ENCODE results near the gene TSPOAP1. TPM values are rescaled to one million over a fixed set of nuclear protein-coding genes. Genes with fewer than 3 reads are reported as not detected.
"Not testable (repeated sequence)": the region's sequence is repeated elsewhere in the genome, so short reads cannot be mapped to it uniquely, and the experiment has no call there.

Gene TSPOAP1
- total RNA-seq, 1 donor: 22.4 TPM

DNA sequence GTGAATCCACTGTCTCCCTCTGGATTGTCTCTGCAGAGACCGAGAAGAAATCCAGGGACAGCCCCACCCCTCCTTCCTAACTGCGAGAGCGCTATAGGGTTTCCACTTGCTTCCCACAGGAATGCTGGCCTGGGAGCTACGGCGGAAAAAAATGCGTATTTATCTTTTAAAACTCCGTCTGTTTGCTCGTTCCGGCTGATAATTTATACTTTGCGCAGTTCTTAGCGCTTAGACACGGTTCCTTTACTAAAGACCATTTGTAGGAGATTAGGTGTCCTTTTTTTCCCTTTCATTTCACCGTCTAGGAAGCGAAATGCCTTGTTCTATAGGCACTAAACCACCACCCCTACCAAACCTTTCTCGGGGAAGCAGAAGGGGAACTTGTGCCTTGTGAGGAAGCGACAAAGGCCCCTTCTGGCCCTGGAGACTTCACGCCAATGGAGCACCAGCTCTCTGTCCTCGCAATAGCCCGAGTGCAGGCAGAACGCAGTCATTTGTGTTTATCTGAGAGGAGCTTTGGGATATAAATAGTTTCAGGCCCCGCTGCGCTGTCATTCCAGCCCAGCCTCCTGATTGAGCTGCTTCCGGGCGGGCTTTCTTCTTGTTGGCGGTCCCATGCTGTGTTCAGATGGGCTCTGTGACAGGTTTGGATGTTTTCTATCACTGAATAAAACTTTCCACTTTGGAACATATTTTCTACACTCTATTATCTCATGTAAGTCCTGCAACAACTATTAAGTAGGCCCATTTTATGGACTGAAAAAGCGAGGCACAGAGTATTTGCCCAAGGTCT is 24.2 kb upstream of the TSPOAP1 start:
- Histone ChIP-seq H3K27me3 (ENCODE audit: insufficient read depth, low read length) (no peaks in the 10 kb centered on the region), H3K9me3 (ENCODE audit: low read depth, low read length) (no peaks in the 10 kb centered on the region), H3K4me1 (ENCODE audit: insufficient read depth, low read length) (peaks cover 34% of the 10 kb centered on the region), H3K4me3 (ENCODE audit: low read length) (peak overlapping the region; percentile 91)

DNA sequence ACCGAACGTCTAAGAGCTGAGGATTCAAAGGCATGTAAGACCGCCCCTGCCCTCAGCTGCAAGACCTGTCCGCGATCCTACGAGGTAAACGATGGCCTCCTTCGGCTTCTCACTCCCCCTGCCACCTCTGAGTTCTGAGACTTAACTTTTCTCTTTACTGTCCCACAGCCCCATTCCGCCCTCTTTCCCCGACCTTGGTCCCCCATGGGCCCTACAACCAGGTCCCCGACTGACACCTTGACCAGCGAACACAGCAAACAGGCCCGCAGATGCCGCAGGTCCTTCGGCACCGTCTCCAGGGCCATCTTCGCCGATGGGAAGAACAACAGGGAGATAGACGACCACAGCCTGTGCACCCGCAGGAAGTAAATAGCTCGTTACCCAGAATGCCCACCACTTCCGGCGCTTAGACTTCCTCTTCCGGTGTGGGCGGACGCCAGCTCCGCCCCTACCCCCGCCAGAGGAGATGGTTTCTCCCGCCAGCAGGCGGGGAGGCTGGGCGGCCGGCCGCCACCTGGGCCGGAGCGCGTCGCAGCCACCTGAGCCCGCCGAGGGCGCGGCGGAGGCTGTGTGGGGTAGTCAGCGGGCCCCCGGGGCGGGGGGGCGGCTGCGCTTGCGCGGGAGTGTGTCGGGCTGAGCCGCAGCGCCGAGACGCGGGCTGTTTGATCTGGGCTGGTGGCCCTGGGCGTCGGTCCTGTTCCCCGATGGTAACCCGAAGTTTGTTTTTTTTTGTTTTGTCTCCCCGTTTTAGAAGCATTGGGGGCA is 23.4 kb upstream of the TSPOAP1 start, which contains the start of gene SUPT4H1:
Gene SUPT4H1 (minus strand): TSS at position 371 of the 765 bp plus-strand sequence. CDS start 66 bp downstream, at position 305.
- H3K4me1 ChIP-seq (ENCODE audit: insufficient read depth, low read length): peaks cover 42% of the 10 kb centered on the region
- no peaks in the 10 kb centered on the region for H3K9me3 ChIP-seq (ENCODE audit: low read depth, low read length)
- no peaks in the 10 kb centered on the region for H3K27me3 ChIP-seq (ENCODE audit: insufficient read depth, low read length)
- H3K4me3 ChIP-seq (ENCODE audit: low read length): peak within 1 kb of the TSS; percentile 91

DNA sequence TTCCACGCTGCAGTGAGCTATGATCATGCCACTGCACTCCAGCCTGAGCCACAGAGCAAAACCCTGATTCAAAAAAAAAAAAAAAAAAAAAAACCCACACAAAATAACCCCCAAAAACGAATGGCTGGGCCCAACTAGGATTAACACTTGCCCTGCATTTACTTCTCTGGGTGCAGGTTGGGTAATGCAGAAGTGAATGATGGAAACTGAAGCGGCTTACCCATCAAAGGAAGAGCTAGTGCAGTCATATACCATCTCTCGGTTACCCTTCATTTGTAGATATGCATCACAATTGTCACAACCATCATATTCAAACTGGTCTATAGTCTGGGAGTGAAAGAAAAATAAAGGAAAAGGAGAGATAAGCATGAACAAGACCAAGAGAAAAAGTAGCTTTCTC is 22.6 kb upstream of the TSPOAP1 start:
- peak overlapping the region; percentile 91 for H3K4me3 ChIP-seq (ENCODE audit: low read length)
- no peaks in the 10 kb centered on the region for H3K9me3 ChIP-seq (ENCODE audit: low read depth, low read length)
- H3K4me1 ChIP-seq (ENCODE audit: insufficient read depth, low read length): peaks cover 50% of the 10 kb centered on the region
- H3K27me3 ChIP-seq (ENCODE audit: insufficient read depth, low read length): no peaks in the 10 kb centered on the region

- Histone ChIP-seq H3K27me3 (ENCODE audit: insufficient read depth, low read length) (no peaks in the 10 kb centered on the region), H3K9me3 (ENCODE audit: low read depth, low read length) (no peaks in the 10 kb centered on the region), H3K4me3 (ENCODE audit: low read length) (no peak overlapping the region), H3K4me1 (ENCODE audit: insufficient read depth, low read length) (peaks cover 75% of the 10 kb centered on the region)
Measured at GRCh38 chr17:58348038-58348437, 19.4 kb upstream of the TSPOAP1 start.

DNA sequence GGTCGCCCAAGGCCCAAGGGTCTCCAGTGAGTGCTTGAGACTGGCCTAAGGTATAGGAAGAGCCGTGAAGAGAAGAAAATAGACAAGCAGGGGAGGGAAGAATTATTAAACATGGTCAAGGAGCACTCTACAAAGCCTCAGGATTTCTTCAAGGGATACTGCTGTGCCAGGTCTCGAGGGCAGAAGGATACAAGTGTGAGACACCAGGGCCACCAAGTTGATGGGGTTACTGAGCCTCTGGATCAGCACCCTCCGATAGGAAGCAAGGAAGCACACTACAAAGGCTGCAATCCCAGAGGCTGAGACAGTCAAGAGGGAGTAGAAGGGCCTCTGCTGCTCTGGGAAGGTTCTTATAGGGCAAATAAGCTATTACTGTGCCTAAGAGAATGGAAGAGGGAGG is 16.9 kb upstream of the TSPOAP1 start:
- Histone ChIP-seq H3K4me1 (ENCODE audit: insufficient read depth, low read length) (peaks cover 83% of the 10 kb centered on the region), H3K9me3 (ENCODE audit: low read depth, low read length) (no peaks in the 10 kb centered on the region), H3K27me3 (ENCODE audit: insufficient read depth, low read length) (no peaks in the 10 kb centered on the region), H3K4me3 (ENCODE audit: low read length) (no peak overlapping the region)

GRCh38 chr17:58344791-58345157 is 16.2 kb upstream of the TSPOAP1 start:
- Histone ChIP-seq H3K4me1 (ENCODE audit: insufficient read depth, low read length) (peaks cover 87% of the 10 kb centered on the region), H3K4me3 (ENCODE audit: low read length) (peak overlapping the region; percentile 27), H3K27me3 (ENCODE audit: insufficient read depth, low read length) (no peaks in the 10 kb centered on the region), H3K9me3 (ENCODE audit: low read depth, low read length) (no peaks in the 10 kb centered on the region)

- Histone ChIP-seq H3K27me3 (ENCODE audit: insufficient read depth, low read length) (no peaks in the 10 kb centered on the region), H3K4me3 (ENCODE audit: low read length) (peak overlapping the region; percentile 27)
Measured at GRCh38 chr17:58344047-58344790, 15.6 kb upstream of the TSPOAP1 start.

DNA sequence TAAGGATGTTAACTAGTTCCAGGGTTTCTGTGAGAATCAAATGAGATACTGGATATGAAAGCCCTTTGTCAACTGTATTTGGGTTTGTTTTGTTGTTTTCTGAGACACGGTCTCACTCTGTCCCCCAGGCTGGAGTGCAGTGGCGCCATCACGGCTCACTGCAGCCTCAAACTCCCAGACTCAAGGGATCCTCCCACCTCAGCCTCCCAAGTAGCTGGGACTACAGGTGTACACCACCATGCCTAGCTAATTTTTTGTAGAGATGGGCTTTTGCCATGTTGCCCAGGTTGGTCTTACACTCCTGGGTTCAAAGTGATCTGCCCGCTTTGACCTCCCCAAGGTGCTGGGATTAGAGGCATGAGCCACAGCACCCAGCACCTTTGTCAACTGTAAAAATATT is 14.5 kb upstream of the TSPOAP1 start:
- H3K4me1 ChIP-seq (ENCODE audit: insufficient read depth, low read length): peaks cover 99% of the 10 kb centered on the region
- H3K27me3 ChIP-seq (ENCODE audit: insufficient read depth, low read length): no peaks in the 10 kb centered on the region
- no peaks in the 10 kb centered on the region for H3K9me3 ChIP-seq (ENCODE audit: low read depth, low read length)
- no peak overlapping the region for H3K4me3 ChIP-seq (ENCODE audit: low read length)

More at GRCh38 chr17:58344047-58344790, 15.6 kb upstream of the TSPOAP1 start:
- H3K4me1 ChIP-seq (ENCODE audit: insufficient read depth, low read length): peaks cover 89% of the 10 kb centered on the region
- no peaks in the 10 kb centered on the region for H3K9me3 ChIP-seq (ENCODE audit: low read depth, low read length)

DNA sequence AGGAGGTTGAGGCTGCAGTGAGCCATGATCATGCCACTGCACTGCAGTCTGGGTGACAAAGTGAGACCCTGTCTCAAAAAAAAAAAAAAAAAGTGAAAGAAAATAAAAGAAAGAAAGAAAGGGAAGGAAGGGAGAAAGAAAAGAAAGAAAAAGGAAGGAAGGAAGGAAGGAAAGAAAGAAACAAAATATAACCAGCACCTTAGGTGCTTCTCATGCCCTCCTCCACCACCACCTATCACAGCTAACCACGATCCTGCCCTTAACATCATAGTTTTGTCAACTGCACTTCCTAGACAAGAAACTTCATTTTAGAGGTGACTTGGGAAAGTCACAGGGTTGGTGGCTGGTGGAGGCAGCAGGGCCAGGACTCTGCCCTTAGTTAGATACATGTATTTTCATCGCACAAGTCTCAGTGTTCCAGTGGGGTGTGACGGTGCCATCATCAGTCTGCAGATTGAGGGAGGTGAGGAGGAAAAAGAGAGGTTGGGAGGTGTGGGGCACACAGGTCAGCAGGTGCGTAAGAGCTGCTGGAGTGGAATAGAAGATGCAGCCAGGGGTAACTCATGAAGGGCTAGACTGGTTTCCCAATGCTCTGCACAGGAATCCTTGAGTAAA is 13.4 kb upstream of the TSPOAP1 start:
- Histone ChIP-seq H3K9me3 (ENCODE audit: low read depth, low read length) (no peaks in the 10 kb centered on the region), H3K27me3 (ENCODE audit: insufficient read depth, low read length) (no peaks in the 10 kb centered on the region), H3K4me1 (ENCODE audit: insufficient read depth, low read length) (peaks cover 96% of the 10 kb centered on the region), H3K4me3 (ENCODE audit: low read length) (peak overlapping the region; percentile 15)

- H3K4me3 ChIP-seq (ENCODE audit: low read length); H3K9me3 ChIP-seq (ENCODE audit: low read depth, low read length); H3K27me3 ChIP-seq (ENCODE audit: insufficient read depth, low read length): not testable (repeated sequence)
- peaks cover 96% of the 10 kb centered on the region for H3K4me1 ChIP-seq (ENCODE audit: insufficient read depth, low read length)
Measured at GRCh38 chr17:58341136-58341860, 12.7 kb upstream of the TSPOAP1 start.

- no peaks in the 10 kb centered on the region for H3K9me3 ChIP-seq (ENCODE audit: low read depth, low read length)
- H3K4me1 ChIP-seq (ENCODE audit: insufficient read depth, low read length): peaks cover 96% of the 10 kb centered on the region
- H3K27me3 ChIP-seq (ENCODE audit: insufficient read depth, low read length): no peaks in the 10 kb centered on the region
- H3K4me3 ChIP-seq (ENCODE audit: low read length): peak overlapping the region; percentile 64
Measured at GRCh38 chr17:58340405-58340876, 11.8 kb upstream of the TSPOAP1 start.

DNA sequence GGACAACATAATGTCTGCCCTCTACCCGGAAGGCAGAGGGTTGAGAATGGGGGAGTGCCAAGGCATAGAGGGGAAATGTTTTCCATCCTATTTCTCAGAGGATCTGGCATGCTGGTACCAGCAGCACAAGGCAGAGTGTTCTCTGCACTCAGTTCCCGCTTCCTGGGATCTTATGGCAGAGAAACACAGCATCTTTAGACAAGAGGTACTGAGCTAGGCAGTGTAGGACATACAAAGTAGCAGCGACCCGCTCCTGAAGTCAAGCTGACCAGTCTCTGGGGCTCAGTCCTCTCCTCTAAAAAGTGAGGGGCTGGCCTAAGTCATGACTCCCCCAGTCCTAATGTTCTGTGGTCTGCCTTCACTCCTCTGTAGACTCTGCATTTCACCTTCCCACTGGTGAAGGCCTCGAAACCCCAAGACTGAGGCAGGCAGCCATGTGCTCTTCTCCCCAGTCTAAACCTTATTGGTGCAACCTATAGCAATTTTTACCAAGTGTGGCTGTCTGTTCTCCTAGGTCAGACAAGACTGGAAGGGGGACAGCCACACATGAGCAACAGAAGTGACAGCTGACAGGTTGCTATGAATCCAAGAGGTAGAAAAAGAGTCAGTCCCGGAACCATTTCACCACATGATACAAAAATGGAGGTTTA is 11.3 kb upstream of the TSPOAP1 start:
- Histone ChIP-seq H3K4me1 (ENCODE audit: insufficient read depth, low read length) (peaks cover 96% of the 10 kb centered on the region), H3K9me3 (ENCODE audit: low read depth, low read length) (no peaks in the 10 kb centered on the region), H3K27me3 (ENCODE audit: insufficient read depth, low read length) (no peaks in the 10 kb centered on the region), H3K4me3 (ENCODE audit: low read length) (peak overlapping the region; percentile 64)

- Histone ChIP-seq H3K27me3 (ENCODE audit: insufficient read depth, low read length) (no peaks in the 10 kb centered on the region), H3K9me3 (ENCODE audit: low read depth, low read length) (no peaks in the 10 kb centered on the region), H3K4me3 (ENCODE audit: low read length) (peak overlapping the region; percentile 64), H3K4me1 (ENCODE audit: insufficient read depth, low read length) (peaks cover 96% of the 10 kb centered on the region)
Measured at GRCh38 chr17:58338841-58339754, 10.5 kb upstream of the TSPOAP1 start.

Data from mononuclear cell (primary cell).